ENCODE measurements around the gene LRFN5.
"Not testable (repeated sequence)": the region's sequence is repeated elsewhere in the genome, so short reads cannot be mapped to it uniquely, and the experiment has no call there.

The LRFN5 gene

DNA sequence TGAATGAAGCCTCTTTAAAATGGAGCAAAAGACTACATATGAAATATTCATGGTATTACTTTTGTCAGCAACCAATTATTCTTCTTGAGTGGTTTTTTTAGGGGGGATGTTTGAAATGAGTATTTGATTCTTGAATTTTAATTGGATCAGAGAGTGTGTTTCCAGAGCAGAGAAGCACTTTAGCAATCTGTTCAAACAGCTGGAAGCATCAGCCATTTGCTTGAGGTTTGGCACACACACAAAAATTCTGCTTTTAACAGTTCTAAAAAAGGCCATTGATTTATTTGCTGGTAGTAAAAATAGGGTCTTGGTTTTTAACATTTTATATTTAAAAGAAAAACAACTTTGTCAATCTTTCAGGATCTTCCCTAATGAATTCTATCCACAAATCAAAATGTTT lies 292.7 kb downstream of the LRFN5 start:
- H3K4me3 ChIP-seq (ENCODE audit: low read depth, low read length): no peak overlapping the region
- no peak for TF ChIP-seq CTCF (IDR thresholded peaks at IDR 0.05; ENCODE audit: low read depth, low read length, missing control alignments)
- no peak for DNase-seq (ENCODE audit: low read depth)

- no peak overlapping the region for H3K4me3 ChIP-seq (ENCODE audit: low read depth, low read length)
- no peak for DNase-seq (ENCODE audit: low read depth)
- TF ChIP-seq CTCF (IDR thresholded peaks at IDR 0.05; ENCODE audit: low read depth, low read length, missing control alignments): no peak
Measured at GRCh38 chr14:41900644-41901043, 294.0 kb downstream of the LRFN5 start.

DNA sequence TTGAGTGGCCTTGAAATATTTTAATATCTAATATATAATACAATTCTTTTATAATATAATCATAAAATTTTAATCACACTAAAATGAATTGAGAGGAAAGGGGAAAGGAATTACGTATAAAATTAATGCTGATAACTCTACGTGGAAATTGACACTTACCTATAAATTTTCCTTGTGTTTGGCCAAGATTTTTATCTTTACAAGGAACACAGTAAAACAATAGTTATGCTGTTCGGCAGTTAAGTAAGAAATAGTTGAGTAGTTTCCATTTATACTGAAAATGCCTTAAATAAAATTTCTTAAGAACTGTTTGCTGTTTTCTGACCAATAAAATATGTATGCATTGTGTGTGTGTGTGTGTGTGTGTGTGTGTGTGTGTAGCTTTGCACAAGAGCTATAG lies 294.4 kb downstream of the LRFN5 start:
- no peak for DNase-seq (ENCODE audit: low read depth)
- H3K4me3 ChIP-seq (ENCODE audit: low read depth, low read length): no peak overlapping the region
- TF ChIP-seq CTCF (IDR thresholded peaks at IDR 0.05; ENCODE audit: low read depth, low read length, missing control alignments): no peak

- no peak overlapping the region for H3K4me3 ChIP-seq (ENCODE audit: low read depth, low read length)
- DNase-seq (ENCODE audit: low read depth): no peak
- TF ChIP-seq CTCF (IDR thresholded peaks at IDR 0.05; ENCODE audit: low read depth, low read length, missing control alignments): no peak
Measured at GRCh38 chr14:41905394-41905964, 298.8 kb downstream of the LRFN5 start.

- not testable (repeated sequence) for H3K4me3 ChIP-seq (ENCODE audit: low read depth, low read length); DNase-seq (ENCODE audit: low read depth)
Measured at GRCh38 chr14:41911155-41911554, 304.5 kb downstream of the LRFN5 start.

DNA sequence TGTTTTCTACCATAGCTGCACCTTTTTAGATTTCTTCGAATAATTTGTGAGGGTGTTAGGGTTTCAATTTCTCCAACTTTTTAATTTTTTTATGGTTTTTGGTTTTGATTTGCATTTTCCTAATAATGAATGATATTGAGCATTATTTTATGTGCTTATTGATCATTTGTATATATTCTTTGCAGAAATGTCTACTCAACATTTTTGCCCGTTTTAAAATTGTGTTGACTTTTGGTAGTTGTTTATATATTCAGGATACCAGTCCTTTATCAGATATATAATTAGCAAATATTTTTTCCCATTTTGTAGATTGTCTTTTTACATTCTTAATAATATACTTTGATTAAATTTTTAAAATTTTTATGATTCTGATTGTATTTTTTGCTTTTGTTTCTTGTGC lies 306.7 kb downstream of the LRFN5 start:
- no peak overlapping the region for H3K4me3 ChIP-seq (ENCODE audit: low read depth, low read length)
- TF ChIP-seq CTCF (IDR thresholded peaks at IDR 0.05; ENCODE audit: low read depth, low read length, missing control alignments): no peak
- no peak for DNase-seq (ENCODE audit: low read depth)

DNA sequence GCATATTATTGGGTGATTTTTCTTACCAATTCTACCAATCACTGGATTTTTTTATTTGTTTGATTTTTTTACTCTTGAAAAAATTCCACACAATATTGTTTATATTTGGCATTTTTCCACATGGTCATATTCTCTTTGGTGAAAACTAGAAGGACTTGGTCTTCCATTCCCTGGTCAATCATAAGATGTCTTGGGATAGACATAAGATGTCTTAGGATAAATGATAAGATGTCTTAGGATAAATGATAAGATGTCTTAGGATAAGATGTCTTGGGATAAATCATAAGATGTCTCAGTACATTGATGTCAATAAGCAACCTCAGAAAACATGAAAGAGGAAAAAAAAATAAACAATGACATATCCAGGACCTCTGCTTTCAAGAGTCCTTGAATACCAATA lies 309.1 kb downstream of the LRFN5 start:
- DNase-seq (ENCODE audit: low read depth): no peak
- H3K4me3 ChIP-seq (ENCODE audit: low read depth, low read length): no peak overlapping the region
- no peak for TF ChIP-seq CTCF (IDR thresholded peaks at IDR 0.05; ENCODE audit: low read depth, low read length, missing control alignments)
